RWPE1 (cell line): Measurements from ENCODE around the gene YWHAB.

ENCODE experiments used
- CTCF ChIA-PET: fragments of 350-600 bp; sonication (Branson Sonifier 250); formaldehyde crosslinking; extraction: SDS; loops from one replicate; lab custom pipeline; 2021; lab: Yijun Ruan, JAX
- POLR2A ChIA-PET: fragments of 400-600 bp; formaldehyde crosslinking; extraction: SDS; loops from one replicate; lab custom pipeline; 2020; ENCODE audit warnings: antibody characterized with exemption; ENCODE audit not compliant: low non-redundant PET; lab: Yijun Ruan, JAX
- DNase-seq: peaks from one replicate; pipeline ENCODE4 v3.0.0; 2012; ENCODE audit warnings: low spot score
- H3K27ac ChIP-seq: fragments of 450-650 bp; 2 replicates; pipeline ENCODE4 v1.5.1; 2017
- CTCF ChIP-seq: fragments of 450-650 bp; conservative IDR thresholded peaks from 2 replicates; pipeline ENCODE4 v1.5.1; 2017; ENCODE audit warnings: low read depth, mild to moderate bottlenecking

The YWHAB gene

GRCh38 chr20:44841955-44842354 lies 43.5 kb upstream of the YWHAB start:
- ChIA-PET CTCF (no interaction called here), POLR2A (no interaction called here)
- H3K27ac ChIP-seq = no peak overlapping the region
- DNase-seq = no peak
- no peak for TF ChIP-seq CTCF

GRCh38 chr20:44843876-44844275 lies 41.6 kb upstream of the YWHAB start:
- no peak for DNase-seq
- ChIA-PET CTCF (interaction anchor here (0.7 kb wide), 1 partner anchor 468 kb away, joined by 4 read pairs; no protein-coding TSS in a partner anchor), POLR2A (no interaction called here)
- no peak for TF ChIP-seq CTCF
- no peak overlapping the region for H3K27ac ChIP-seq

GRCh38 chr20:44848254-44849015 lies 37.1 kb upstream of the YWHAB start:
- ChIA-PET CTCF (interaction anchor here (0.7 kb wide), 1 partner anchor 19 kb away, joined by 4 read pairs; no protein-coding TSS in a partner anchor), POLR2A (no interaction called here)
- TF ChIP-seq CTCF = no peak
- peak; percentile 51 for DNase-seq
- H3K27ac ChIP-seq = no peak overlapping the region

- DNase-seq = peak; percentile 35
- ChIA-PET CTCF (interaction anchor here (0.6 to 0.7 kb wide), 2 partner anchors 26 to 510 kb away, joined by 3 read pairs; no protein-coding TSS in a partner anchor), POLR2A (no interaction called here)
- no peak for TF ChIP-seq CTCF
- no peak overlapping the region for H3K27ac ChIP-seq
Observed at GRCh38 chr20:44849703-44850102, 35.8 kb upstream of the YWHAB start.

GRCh38 chr20:44850272-44850671 lies 35.2 kb upstream of the YWHAB start:
- no peak overlapping the region for H3K27ac ChIP-seq
- CTCF ChIA-PET = interaction anchor here (0.6 to 0.7 kb wide), 3 partner anchors 25 to 511 kb away, joined by 3 read pairs; no protein-coding TSS in a partner anchor
- peak; percentile 55 for DNase-seq
- POLR2A ChIA-PET = interaction anchor here (0.7 kb wide), 1 partner anchor 135 kb away, joined by 4 read pairs; no protein-coding TSS in a partner anchor
- TF ChIP-seq CTCF = no peak

- no peak overlapping the region for H3K27ac ChIP-seq
- no peak for DNase-seq
- POLR2A ChIA-PET = no interaction called here
- no peak for TF ChIP-seq CTCF
- CTCF ChIA-PET = no interaction called here
Observed at GRCh38 chr20:44850837-44851236, 34.7 kb upstream of the YWHAB start.
